Placental pericyte (primary cell): ENCODE results near the gene CHL1. TPM values are rescaled to one million over a fixed set of nuclear protein-coding genes. Genes with fewer than 3 reads are reported as not detected.

ENCODE experiments used
- small RNA-seq: library from RNA; depleted of rRNA; stranded (forward); fragments of <200 nt; gene quantifications from one replicate; pipeline ENCODE3, GENCODE V24; 2012; ENCODE audit warnings: low replicate concordance
- total RNA-seq: library from RNA; depleted of rRNA; stranded (reverse); fragments of >200 nt; gene quantifications from 2 replicates; pipeline ENCODE4 v1.2.3, GENCODE V29; 2012

CHL1 gene, protein sequence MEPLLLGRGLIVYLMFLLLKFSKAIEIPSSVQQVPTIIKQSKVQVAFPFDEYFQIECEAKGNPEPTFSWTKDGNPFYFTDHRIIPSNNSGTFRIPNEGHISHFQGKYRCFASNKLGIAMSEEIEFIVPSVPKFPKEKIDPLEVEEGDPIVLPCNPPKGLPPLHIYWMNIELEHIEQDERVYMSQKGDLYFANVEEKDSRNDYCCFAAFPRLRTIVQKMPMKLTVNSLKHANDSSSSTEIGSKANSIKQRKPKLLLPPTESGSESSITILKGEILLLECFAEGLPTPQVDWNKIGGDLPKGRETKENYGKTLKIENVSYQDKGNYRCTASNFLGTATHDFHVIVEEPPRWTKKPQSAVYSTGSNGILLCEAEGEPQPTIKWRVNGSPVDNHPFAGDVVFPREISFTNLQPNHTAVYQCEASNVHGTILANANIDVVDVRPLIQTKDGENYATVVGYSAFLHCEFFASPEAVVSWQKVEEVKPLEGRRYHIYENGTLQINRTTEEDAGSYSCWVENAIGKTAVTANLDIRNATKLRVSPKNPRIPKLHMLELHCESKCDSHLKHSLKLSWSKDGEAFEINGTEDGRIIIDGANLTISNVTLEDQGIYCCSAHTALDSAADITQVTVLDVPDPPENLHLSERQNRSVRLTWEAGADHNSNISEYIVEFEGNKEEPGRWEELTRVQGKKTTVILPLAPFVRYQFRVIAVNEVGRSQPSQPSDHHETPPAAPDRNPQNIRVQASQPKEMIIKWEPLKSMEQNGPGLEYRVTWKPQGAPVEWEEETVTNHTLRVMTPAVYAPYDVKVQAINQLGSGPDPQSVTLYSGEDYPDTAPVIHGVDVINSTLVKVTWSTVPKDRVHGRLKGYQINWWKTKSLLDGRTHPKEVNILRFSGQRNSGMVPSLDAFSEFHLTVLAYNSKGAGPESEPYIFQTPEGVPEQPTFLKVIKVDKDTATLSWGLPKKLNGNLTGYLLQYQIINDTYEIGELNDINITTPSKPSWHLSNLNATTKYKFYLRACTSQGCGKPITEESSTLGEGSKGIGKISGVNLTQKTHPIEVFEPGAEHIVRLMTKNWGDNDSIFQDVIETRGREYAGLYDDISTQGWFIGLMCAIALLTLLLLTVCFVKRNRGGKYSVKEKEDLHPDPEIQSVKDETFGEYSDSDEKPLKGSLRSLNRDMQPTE (N-terminal part only)
- not detected in 2 replicates for total RNA-seq

GRCh38 chr3:196311-197148 lies at the start of gene CHL1:
CHL1 (plus strand) TSS chr3:196763; CDS start chr3:319777, 123,014 bp downstream.

Small RNAs within 50 kb of the gene (small RNA-seq; reads per million reads assigned to genes)
- not detected for gene RNU6-1194P
